GM21423 (cell line): Measurements from ENCODE around the gene GPRIN3.
"Not testable (repeated sequence)": the region's sequence is repeated elsewhere in the genome, so short reads cannot be mapped to it uniquely, and the experiment has no call there.

Experiments used
- ATAC-seq: cut with Tn5 transposase; IDR thresholded peaks from one replicate; pipeline ENCODE4 v1.9.1; 2021; ENCODE audit warnings: mild to moderate bottlenecking, moderate library complexity; ENCODE audit not compliant: unreplicated experiment

Gene GPRIN3

DNA sequence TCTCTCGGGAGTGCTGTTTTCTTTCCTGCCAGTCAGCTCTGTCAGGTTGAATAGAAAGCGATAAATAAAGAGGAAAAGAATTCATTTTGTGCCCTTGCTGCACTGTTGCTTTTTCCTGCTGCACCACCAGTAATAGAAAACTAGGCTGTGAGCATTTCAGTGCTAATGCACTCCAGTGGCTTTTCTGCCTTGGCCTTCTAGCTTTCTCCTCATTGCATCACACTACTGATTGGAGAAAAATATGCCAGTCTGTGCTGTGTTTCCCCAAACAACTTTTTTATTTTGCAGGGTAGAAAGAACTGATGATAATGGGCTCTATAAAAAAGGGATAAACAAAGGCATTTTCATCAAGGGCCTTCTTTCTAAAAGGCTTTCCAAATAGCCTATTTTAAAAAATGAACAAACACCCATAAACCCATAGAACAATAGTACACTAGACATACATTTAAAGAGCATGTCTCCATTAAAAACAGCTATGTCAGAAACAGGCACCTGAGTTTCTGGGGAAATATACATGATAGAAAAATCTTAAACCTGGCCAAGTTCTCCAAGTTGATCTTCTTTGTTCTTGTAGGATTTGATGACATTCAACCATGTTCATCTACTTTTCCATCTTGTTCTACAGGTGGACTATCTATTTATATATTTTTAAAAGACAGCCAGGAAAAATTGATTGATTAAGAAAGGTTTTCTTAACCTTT is 86.3 kb downstream of the GPRIN3 start:
- no peak for ATAC-seq

- no peak for ATAC-seq
Observed at GRCh38 chr4:89218587-89218986, 89.0 kb downstream of the GPRIN3 start.

DNA sequence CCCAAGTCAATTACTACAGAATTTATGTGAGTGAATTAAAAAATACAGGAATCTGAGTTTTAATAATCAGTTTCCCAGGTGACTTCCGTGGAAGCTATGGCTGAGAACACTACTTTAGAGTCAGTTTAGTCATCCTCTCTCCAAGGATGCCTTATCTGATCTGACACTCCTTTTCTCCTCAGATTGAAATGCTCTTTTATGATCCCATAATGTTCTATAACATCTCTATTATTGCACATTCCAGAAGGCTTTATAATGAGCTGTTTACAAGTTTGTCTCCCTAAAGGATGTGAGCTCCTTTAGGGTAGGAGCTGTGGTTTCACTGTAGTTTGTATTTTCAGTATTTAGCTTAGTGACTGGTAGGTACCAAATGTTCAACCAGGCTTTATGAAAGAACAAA is 90.0 kb downstream of the GPRIN3 start:
- no peak for ATAC-seq

- no peak for ATAC-seq
Observed at GRCh38 chr4:89216866-89217265, 90.7 kb downstream of the GPRIN3 start.

DNA sequence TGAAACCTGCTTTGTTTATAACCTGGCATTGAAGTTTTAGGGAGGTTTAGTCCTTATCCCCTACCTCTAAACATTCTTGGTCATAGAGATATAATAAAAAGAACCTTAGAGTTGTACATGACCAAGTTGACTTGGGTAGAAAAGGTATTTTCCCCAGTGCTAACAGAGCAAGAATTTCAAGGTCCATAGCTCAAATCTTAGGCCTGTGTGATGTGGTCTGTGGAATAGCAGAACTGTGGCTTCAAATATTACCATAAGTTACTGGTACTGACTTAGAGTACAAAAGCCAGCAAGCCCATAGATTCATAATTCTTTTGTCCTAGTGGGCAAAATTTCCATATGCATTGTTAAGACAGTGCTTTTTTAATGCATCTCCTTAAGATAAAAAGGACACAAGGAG is 91.2 kb downstream of the GPRIN3 start:
- ATAC-seq, result no peak

DNA sequence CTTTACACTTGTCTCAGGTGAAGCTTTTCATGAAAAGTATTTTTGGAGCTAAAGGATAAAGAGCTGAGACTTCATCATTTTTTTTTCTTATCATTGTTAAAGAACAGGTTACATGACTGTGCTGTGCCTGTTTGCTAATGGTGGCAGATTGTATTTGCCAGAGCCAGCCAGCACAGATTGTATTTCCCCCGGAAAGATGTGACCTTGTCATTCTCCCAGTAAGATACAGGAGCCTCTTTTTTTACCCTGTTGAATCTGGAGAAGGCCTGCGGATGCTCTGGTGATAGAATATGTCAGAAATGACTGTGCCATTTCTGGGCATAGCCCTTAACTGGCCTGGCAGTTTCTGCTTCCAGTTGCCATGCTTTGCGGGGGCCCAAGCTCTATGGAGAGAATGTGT is 91.9 kb downstream of the GPRIN3 start:
- ATAC-seq, result no peak

DNA sequence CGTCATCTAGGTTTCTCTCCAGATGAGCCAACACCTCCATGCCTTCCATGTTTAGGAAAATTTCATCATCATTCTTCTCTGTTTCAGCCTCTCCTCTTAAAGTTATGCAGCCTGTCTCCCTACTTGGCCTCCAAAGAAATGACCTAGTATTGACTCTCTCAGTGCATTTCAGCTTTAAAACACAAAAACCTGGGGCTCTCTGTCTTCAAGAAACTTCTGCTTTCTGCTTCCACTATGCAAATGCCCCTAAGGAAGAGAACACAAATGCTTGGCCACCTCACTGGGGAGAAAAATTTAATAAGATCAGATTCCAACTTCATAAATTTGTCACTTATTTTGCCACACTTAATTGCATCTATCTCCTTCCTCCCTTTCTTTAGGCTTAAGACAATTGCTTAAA is 93.3 kb downstream of the GPRIN3 start:
- ATAC-seq, result no peak

DNA sequence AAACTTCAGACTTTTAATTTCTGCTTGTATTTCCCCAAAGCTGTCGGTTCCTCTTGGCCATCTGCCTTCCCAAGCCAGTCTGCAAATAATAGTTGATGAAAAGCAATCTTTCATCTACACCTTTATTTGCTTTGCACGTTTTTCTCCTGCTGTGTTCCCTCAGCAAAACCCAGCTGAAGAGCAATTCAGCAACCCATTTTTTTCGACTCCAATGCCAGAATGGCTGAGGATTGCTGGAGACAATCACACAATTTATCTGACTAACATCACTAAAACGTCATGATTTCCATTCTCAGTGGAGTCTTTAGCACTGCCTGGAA is 94.3 kb downstream of the GPRIN3 start:
- ATAC-seq, result no peak

DNA sequence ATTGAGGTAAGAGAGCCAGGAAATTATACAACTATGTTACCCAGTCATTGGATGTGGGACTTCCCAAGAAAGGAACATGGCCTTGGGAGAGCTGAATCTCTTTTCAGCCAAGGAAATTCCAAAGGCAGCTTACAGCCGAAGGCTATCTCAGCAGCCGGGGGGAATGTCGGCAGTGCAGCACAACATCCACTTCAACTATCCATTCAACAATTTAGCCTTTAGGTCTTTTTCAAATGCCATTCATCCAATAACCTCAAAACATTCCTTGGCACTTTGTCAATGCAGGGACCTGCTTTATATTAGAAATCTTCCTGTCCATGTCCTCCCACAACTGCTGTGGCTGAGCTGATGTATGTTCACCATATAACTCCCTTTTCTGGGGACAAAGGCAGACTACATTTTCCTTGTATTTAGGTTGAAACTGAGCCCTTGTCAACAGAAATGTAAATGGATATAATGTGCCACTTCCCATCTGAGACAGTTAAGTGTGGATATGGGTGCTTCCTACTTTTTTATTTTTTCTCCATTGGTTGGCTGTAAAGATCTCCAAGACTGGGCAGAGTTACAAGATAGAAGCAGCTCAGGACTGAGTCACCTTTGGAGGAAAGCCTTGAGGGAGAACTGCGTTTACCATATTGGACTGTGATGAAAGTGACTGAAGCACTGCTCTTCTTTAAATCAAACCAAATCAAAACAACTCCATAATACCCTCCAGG is 94.8 kb downstream of the GPRIN3 start:
- no peak for ATAC-seq

DNA sequence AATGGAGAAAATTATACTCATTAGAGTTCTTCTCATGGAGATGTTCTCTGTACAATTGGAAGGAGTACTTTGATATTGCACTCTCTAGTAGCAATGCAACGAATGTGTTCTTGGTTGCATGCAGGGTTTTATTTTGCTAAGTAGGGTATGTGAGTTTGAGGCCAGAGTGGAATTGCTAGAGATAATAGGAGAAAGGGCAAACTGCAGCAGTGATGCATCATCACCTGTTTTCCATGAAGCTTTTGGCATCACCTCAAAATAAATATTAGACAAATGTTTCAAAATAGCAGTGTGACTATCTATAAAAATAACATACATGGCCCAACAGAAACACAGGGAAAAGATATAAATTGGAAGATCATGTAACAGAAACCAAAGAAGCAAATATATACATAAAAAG is 103.0 kb downstream of the GPRIN3 start:
- no peak for ATAC-seq

- no peak for ATAC-seq
Observed at GRCh38 chr4:89203902-89204301, 103.7 kb downstream of the GPRIN3 start.

DNA sequence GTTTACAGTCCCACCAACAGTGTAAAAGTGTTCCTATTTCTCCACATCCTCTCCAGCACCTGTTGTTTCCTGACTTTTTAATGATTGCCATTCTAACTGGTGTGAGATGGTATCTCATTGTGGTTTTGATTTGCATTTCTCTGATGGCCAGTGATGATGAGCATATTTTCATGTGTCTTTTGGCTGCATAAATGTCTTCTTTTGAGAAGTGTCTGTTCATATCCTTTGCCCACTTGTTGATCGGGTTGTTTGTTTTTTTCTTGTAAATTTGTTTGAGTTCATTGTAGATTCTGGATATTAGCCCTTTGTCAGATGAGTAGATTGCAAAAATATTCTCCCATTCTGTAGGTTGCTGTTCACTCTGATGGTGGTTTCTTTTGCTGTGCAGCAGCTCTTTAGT is 108.2 kb downstream of the GPRIN3 start:
- ATAC-seq, result not testable (repeated sequence)

DNA sequence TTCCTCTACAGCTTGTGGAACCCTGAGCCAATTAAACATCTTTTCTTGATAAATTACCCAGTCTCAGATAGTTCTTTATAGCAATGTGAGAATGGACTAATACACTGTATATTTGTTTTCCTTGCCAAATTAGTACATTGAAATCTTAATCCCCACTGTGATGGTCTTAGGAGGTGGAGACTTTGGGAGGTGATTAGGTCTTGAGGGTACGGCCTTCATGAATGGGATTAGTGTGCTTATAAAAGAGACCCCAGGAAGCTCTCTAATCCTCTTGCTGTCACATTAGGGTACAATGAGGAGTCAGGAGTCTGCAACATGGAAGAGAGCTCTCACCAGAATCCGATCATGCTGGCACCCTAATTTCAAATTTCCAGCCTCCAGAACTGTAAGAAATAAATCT is 109.7 kb downstream of the GPRIN3 start:
- ATAC-seq, result no peak

GRCh38 chr4:89196745-89197144 is 110.9 kb downstream of the GPRIN3 start:
- ATAC-seq, result no peak

- no peak for ATAC-seq
Observed at GRCh38 chr4:89196056-89196674, 111.4 kb downstream of the GPRIN3 start.

GRCh38 chr4:89193843-89194242 is 113.8 kb downstream of the GPRIN3 start:
- ATAC-seq, result no peak
